H1 (cell line): ENCODE results near the gene AP2B1. TPM values are rescaled to one million over a fixed set of nuclear protein-coding genes. Genes with fewer than 3 reads are reported as not detected.

Experiments used
- CTCF ChIA-PET: fragments of 300-600 bp; sonication (Branson Sonifier 250); formaldehyde crosslinking; loops from one replicate; lab custom pipeline; 2021; ENCODE audit not compliant: partially characterized antibody; lab: Charles Lee
- POLR2A ChIA-PET: fragments of 300-600 bp; sonication (Branson Sonifier 250); formaldehyde crosslinking; loops from one replicate; lab custom pipeline; 2021; ENCODE audit warnings: inconsistent platforms; ENCODE audit not compliant: partially characterized antibody; lab: Charles Lee
- DNase-seq, 2 experiments: peaks; one replicate each; pipeline versions ENCODE4 v3.0.0 to v3.0.0-alpha.2; 2010 to 2022; ENCODE audit warnings: low spot score in 2 of 2, low read depth in 1 of 2, mixed read lengths in 1 of 2
- FAIRE-seq: peaks from 2 replicates; lab custom pipeline; 2011; peaks lifted over from hg19 to GRCh38; lab: Jason Lieb, UNC
- H2AFZ ChIP-seq: 2 replicates; pipeline ENCODE4 v1.8.1; 2012; ENCODE audit warnings: low read length, inconsistent platforms
- H2AK5ac ChIP-seq: 2 replicates; pipeline ENCODE4 v1.6.1; 2013; ENCODE audit warnings: low read depth, low read length
- H2BK120ac ChIP-seq: replicated peaks from 2 replicates; pipeline ENCODE3; 2013; ENCODE audit warnings: low read depth, low read length, inconsistent platforms
- H2BK12ac ChIP-seq: 2 replicates; pipeline ENCODE4 v1.6.1; 2013; ENCODE audit warnings: low read depth, low read length
- H2BK15ac ChIP-seq: 2 replicates; pipeline ENCODE4 v1.6.1; 2013; ENCODE audit warnings: low read length
- H2BK20ac ChIP-seq: 2 replicates; pipeline ENCODE4 v1.6.1; 2013; ENCODE audit warnings: low read length
- H2BK5ac ChIP-seq: 2 replicates; pipeline ENCODE4 v1.6.1; 2013; ENCODE audit warnings: low read depth, low read length
- H3K14ac ChIP-seq: 2 replicates; pipeline ENCODE4 v1.6.1; 2013; ENCODE audit warnings: inconsistent platforms; ENCODE audit not compliant: insufficient read length
- H3K18ac ChIP-seq: 2 replicates; pipeline ENCODE4 v1.6.1; 2013; ENCODE audit warnings: low read length; ENCODE audit errors: extremely low read depth
- H3K23ac ChIP-seq: 2 replicates; pipeline ENCODE4 v1.6.1; 2013; ENCODE audit warnings: inconsistent platforms; ENCODE audit not compliant: insufficient read length
- H3K23me2 ChIP-seq: 2 replicates; pipeline ENCODE4 v1.6.1; 2013; ENCODE audit warnings: low read depth, low read length
- H3K27ac ChIP-seq: 2 replicates; pipeline ENCODE4 v1.6.1; 2011; ENCODE audit warnings: low read depth, low read length, inconsistent platforms
- H3K27me3 ChIP-seq, 4 experiments: replicated peaks in 1 of 4; 1 replicate in 1 of 4; 2 replicates in 3 of 4; pipeline versions ENCODE4 v1.6.1 to v1.8.1; 2011 to 2013; ENCODE audit warnings: low read length in 3 of 4, mild to moderate bottlenecking in 3 of 4, inconsistent platforms in 2 of 4, mixed read lengths in 2 of 4, moderate library complexity in 1 of 4; ENCODE audit not compliant: control insufficient read depth in 3 of 4, insufficient read depth in 3 of 4; ENCODE audit errors: extremely low read depth in 1 of 4
- H3K36me3 ChIP-seq, 4 experiments: 2 replicates each; pipeline versions ENCODE4 v1.6.1 to v1.8.1; 2011 to 2013; ENCODE audit warnings: mild to moderate bottlenecking in 4 of 4, low read length in 3 of 4, moderate library complexity in 2 of 4, control low read depth in 1 of 4, inconsistent platforms in 1 of 4; ENCODE audit not compliant: insufficient read depth in 4 of 4, control insufficient read depth in 2 of 4
- H3K4ac ChIP-seq: replicated peaks from 2 replicates; pipeline ENCODE3; 2013; ENCODE audit warnings: low read length, low read depth, mixed read lengths, inconsistent platforms; ENCODE audit not compliant: insufficient read length
- H3K4me1 ChIP-seq, 4 experiments: replicated peaks in 1 of 4; 1 replicate in 1 of 4; 2 replicates in 3 of 4; pipeline versions ENCODE4 v1.6.1 to v1.8.1; 2011 to 2013; ENCODE audit warnings: low read length in 3 of 4, inconsistent platforms in 2 of 4, mixed read lengths in 1 of 4; ENCODE audit not compliant: insufficient read depth in 4 of 4, control insufficient read depth in 3 of 4
- H3K4me2 ChIP-seq, 2 experiments: 2 replicates each; pipeline versions ENCODE4 v1.6.1 to v1.8.1; 2011 to 2013; ENCODE audit warnings: low read depth in 2 of 2, low read length in 2 of 2, control low read depth in 1 of 2, inconsistent platforms in 1 of 2, mild to moderate bottlenecking in 1 of 2; ENCODE audit not compliant: insufficient read depth in 1 of 2
- H3K4me3 ChIP-seq, 4 experiments: fragments of 200-600, 300-600 bp in 1 of 4; sonication (generic), shearing (Covaris generic), sonication (Bioruptor Twin) in 1 of 4; 2 replicates each; pipeline versions ENCODE4 v1.5.1 to v1.8.1; 2011 to 2016; ENCODE audit warnings: low read length in 4 of 4, low read depth in 3 of 4, control low read depth in 2 of 4, inconsistent platforms in 2 of 4, mild to moderate bottlenecking in 2 of 4, mixed read lengths in 1 of 4, moderate library complexity in 1 of 4; ENCODE audit not compliant: insufficient read depth in 2 of 4; ENCODE audit errors: extremely low read depth in 1 of 4
- H3K56ac ChIP-seq: replicated peaks from 2 replicates; pipeline ENCODE3; 2013; ENCODE audit warnings: low read depth, mild to moderate bottlenecking, mixed read lengths, low read length, inconsistent platforms; ENCODE audit not compliant: insufficient read length
- H3K79me1 ChIP-seq: 2 replicates; pipeline ENCODE4 v1.6.1; 2013; ENCODE audit warnings: low read depth, low read length, control low read depth
- H3K79me2 ChIP-seq, 2 experiments: 2 replicates each; pipeline versions ENCODE4 v1.6.1 to v1.8.1; 2012 to 2013; ENCODE audit warnings: low read length in 2 of 2, mild to moderate bottlenecking in 2 of 2, inconsistent platforms in 1 of 2; ENCODE audit not compliant: insufficient read depth in 2 of 2, control insufficient read depth in 1 of 2
- H3K9ac ChIP-seq, 4 experiments: replicated peaks in 1 of 4; 1 replicate in 1 of 4; 2 replicates in 3 of 4; pipeline versions ENCODE4 v1.6.1 to v1.8.1; 2011 to 2013; ENCODE audit warnings: low read depth in 3 of 4, low read length in 3 of 4, control low read depth in 2 of 4, mild to moderate bottlenecking in 2 of 4, moderate library complexity in 2 of 4, inconsistent platforms in 1 of 4; ENCODE audit errors: extremely low read depth in 1 of 4
- H3K9me3 ChIP-seq, 2 experiments: 2 replicates each; pipeline versions ENCODE4 v1.6.1 to v1.8.1; 2012 to 2013; ENCODE audit warnings: mild to moderate bottlenecking in 2 of 2, moderate library complexity in 2 of 2, control low read depth in 1 of 2, inconsistent platforms in 1 of 2, low read depth in 1 of 2, low read length in 1 of 2, mixed read lengths in 1 of 2; ENCODE audit not compliant: insufficient read depth in 2 of 2
- H4K20me1 ChIP-seq, 2 experiments: replicated peaks in 1 of 2; 2 replicates each; pipeline versions ENCODE3 to v1.8.1; 2011 to 2013; ENCODE audit warnings: inconsistent platforms in 2 of 2, low read length in 2 of 2, mild to moderate bottlenecking in 1 of 2; ENCODE audit not compliant: insufficient read depth in 2 of 2, control insufficient read depth in 1 of 2
- H4K5ac ChIP-seq: 2 replicates; pipeline ENCODE4 v1.6.1; 2013; ENCODE audit warnings: low read length, low read depth, mixed read lengths, inconsistent platforms; ENCODE audit not compliant: insufficient read length
- H4K8ac ChIP-seq: 2 replicates; pipeline ENCODE4 v1.8.0; 2013; ENCODE audit warnings: mild to moderate bottlenecking, moderate library complexity, low read length, inconsistent platforms; ENCODE audit not compliant: insufficient read depth; ENCODE audit errors: extremely low read depth
- H4K91ac ChIP-seq: replicated peaks from 2 replicates; pipeline ENCODE3; 2013; ENCODE audit warnings: low read length, mixed read lengths, inconsistent platforms; ENCODE audit not compliant: insufficient read length
- ATF3 ChIP-seq: IDR thresholded peaks from 2 replicates; pipeline ENCODE4 v1.6.1; 2011; ENCODE audit warnings: low read depth, mild to moderate bottlenecking, low read length; ENCODE audit not compliant: insufficient read depth
- BACH1 ChIP-seq: IDR thresholded peaks from 2 replicates; pipeline ENCODE4 v1.6.1; 2012; ENCODE audit warnings: low read length, improper control_type of control experiment
- CBX5 ChIP-seq: fragments of 300-800, 300-1000 bp; sonication (generic); IDR thresholded peaks from 2 replicates; pipeline ENCODE4 v1.7.1; 2016; ENCODE audit warnings: antibody characterized with exemption, low read length, low read depth
- CBX8 ChIP-seq: fragments of 300-800, 300-1000 bp; sonication (generic); IDR thresholded peaks from 2 replicates; pipeline ENCODE4 v1.7.1; 2016; ENCODE audit warnings: low read depth, low read length, borderline replicate concordance
- HDAC2 ChIP-seq, 2 experiments: fragments of 300-600 bp in 1 of 2; sonication (generic) in 1 of 2; IDR thresholded peaks; 2 replicates each; pipeline ENCODE4 v1.6.1; 2011 to 2012; ENCODE audit warnings: low read depth in 2 of 2, low read length in 2 of 2, mild to moderate bottlenecking in 2 of 2, moderate library complexity in 2 of 2, borderline replicate concordance in 1 of 2, inconsistent platforms in 1 of 2
- JUND ChIP-seq: IDR thresholded peaks from 2 replicates; pipeline ENCODE4 v1.6.1; 2011; ENCODE audit warnings: mild to moderate bottlenecking, improper control_type of control experiment, low read length
- KDM4A ChIP-seq: IDR thresholded peaks from one replicate; pipeline ENCODE4 v1.7.1; 2012; ENCODE audit warnings: low read depth, mild to moderate bottlenecking, moderate library complexity, low read length, inconsistent platforms; ENCODE audit not compliant: severe bottlenecking
- POLR2A ChIP-seq, 2 experiments: IDR thresholded peaks; 1 replicate in 1 of 2; 2 replicates in 1 of 2; pipeline ENCODE4 v1.6.1; 2011; ENCODE audit warnings: low read depth in 2 of 2, low read length in 2 of 2, mild to moderate bottlenecking in 2 of 2; ENCODE audit errors: control extremely low read depth in 1 of 2
- POLR2AphosphoS5 ChIP-seq: IDR thresholded peaks from 2 replicates; pipeline ENCODE4 v1.6.1; 2011; ENCODE audit warnings: low read depth, low read length
- RBBP5 ChIP-seq: IDR thresholded peaks from 2 replicates; pipeline ENCODE4 v1.7.1; 2012; ENCODE audit warnings: low read depth, mild to moderate bottlenecking, inconsistent platforms, low read length, moderate library complexity, borderline replicate concordance
- SP1 ChIP-seq: IDR thresholded peaks from 2 replicates; pipeline ENCODE4 v1.6.1; 2011; ENCODE audit warnings: low read depth, low read length
- SP4 ChIP-seq: IDR thresholded peaks from 2 replicates; pipeline ENCODE4 v1.6.1; 2012; ENCODE audit warnings: low read length, inconsistent platforms
- TAF1 ChIP-seq: IDR thresholded peaks from 2 replicates; pipeline ENCODE4 v1.6.1; 2011; ENCODE audit warnings: mild to moderate bottlenecking, low read depth, low read length
- TEAD4 ChIP-seq: IDR thresholded peaks from 2 replicates; pipeline ENCODE4 v1.6.1; 2012; ENCODE audit warnings: low read depth, low read length, inconsistent platforms, mixed read lengths
- WGBS, 2 experiments: shearing (Covaris generic) in 1 of 2; methylation state at CpG; one replicate each; pipeline versions ENCODE4 v1.1.6 to v1.1.7; 2013 to 2015; ENCODE audit warnings: low lambda C conversion rate in 2 of 2, mixed read lengths in 2 of 2, inconsistent platforms in 1 of 2, low coverage in 1 of 2, missing lambda C conversion rate in 1 of 2; ENCODE audit not compliant: insufficient replicate concordance in 2 of 2, insufficient coverage in 1 of 2, insufficient read length in 1 of 2; ENCODE audit errors: extremely low coverage in 1 of 2, missing lambda C conversion rate in 1 of 2; 5-methylcytosine and 5-hydroxymethylcytosine counted together
- polyA plus RNA-seq, 7 experiments: library from polyadenylated mRNA; depleted of rRNA in 3 of 7; stranded (reverse) in 5 of 7; unstranded in 2 of 7; fragments of >200 nt in 5 of 7; fragments of 200-250 nt in 2 of 7; gene quantifications; 1 replicate in 5 of 7; 2 replicates in 1 of 7; 4 replicates in 1 of 7; pipeline versions ENCODE4 v1.2.1 to v1.2.3, GENCODE V29; 2011 to 2013; ENCODE audit warnings: missing spikeins in 2 of 7, mixed read lengths in 2 of 7
- total RNA-seq: library from RNA; stranded (reverse); fragmentation: NEBNext Ultra II Directional; extraction: Animal tissue kit (Norgen Biotek cat#: 25700); gene quantifications from 2 replicates; pipeline ENCODE4 v1.2.1, GENCODE V29; 2021

The AP2B1 gene
- total and polyA plus RNA-seq, 2 of the 8 experiments (the other 6 are each of a cell fraction or from before 2014, with no cell fraction given) = 95.5 to 199 TPM

- 92% methylated on average over 14 of the region's 15 CpGs; no CpG with 5 or more reads in 1 of the 2 experiments for WGBS, 2 experiments
- Histone ChIP-seq H2AK5ac (no peak overlapping the region), H3K56ac (no peak overlapping the region), H3K4me3 (no peak overlapping the region), H2BK20ac (no peak overlapping the region), H3K9me3 (peaks cover 1 to 3% of the 10 kb centered on the region in 2 experiments; a peak in 2 of 4 replicates), H2BK12ac (no peak overlapping the region), H3K79me2 (no peaks in the 10 kb centered on the region), H3K79me1 (no peaks in the 10 kb centered on the region), H4K20me1 (peaks cover 0 to 4% of the 10 kb centered on the region in 2 experiments), H2BK5ac (no peak overlapping the region), H3K23me2 (peaks cover 5% of the 10 kb centered on the region; the same call in 1 of the 2 replicates), H4K5ac (no peak overlapping the region), H3K23ac (no peak overlapping the region), H3K36me3 (peaks cover 0 to 2% (median 0%) of the 10 kb centered on the region in 4 experiments; a peak in 1 of 8 replicates), H2BK15ac (no peak overlapping the region), H3K27ac (no peak overlapping the region), H3K4me2 (no peak overlapping the region), H3K4me1 (peaks cover 0 to 8% (median 6%) of the 10 kb centered on the region in 4 experiments; a peak in 5 of 7 replicates), H4K91ac (no peak overlapping the region), H4K8ac (no peak overlapping the region), H2BK120ac (no peak overlapping the region), H2AFZ (no peak overlapping the region), H3K27me3 (peaks cover 4 to 34% (median 29%) of the 10 kb centered on the region in 4 experiments), H3K14ac (no peak overlapping the region), H3K9ac (no peak overlapping the region), H3K18ac (no peak overlapping the region), H3K4ac (no peak overlapping the region)
- ChIA-PET POLR2A (interaction anchor here (1.4 kb wide), 1 partner anchor 63 kb away, joined by 3 read pairs; the partner anchor contains the start of gene TAF15), CTCF (interaction anchor here (0.8 to 8.4 kb wide), 14 partner anchors 11 to 167 kb away, joined by 3 to 166 read pairs (median 3); partner anchors contain the start of genes PEX12 and RASL10B)
- FAIRE-seq (no peak), DNase-seq (no peak)
- no peak for TF ChIP-seq POLR2AphosphoS5
- no peak for TF ChIP-seq TEAD4
- TF ChIP-seq ATF3 = no peak
- no peak for TF ChIP-seq JUND
- TF ChIP-seq KDM4A = no peak
- TF ChIP-seq CBX5 = no peak
- no peak for TF ChIP-seq POLR2A (IDR thresholded peaks at IDR 0.05; ENCODE audit: control extremely low read depth in 1 of 2, low read depth in 2 of 2, low read length in 2 of 2)
- no peak for TF ChIP-seq RBBP5
- TF ChIP-seq SP1 = no peak
- no peak for TF ChIP-seq SP4
- no peak for TF ChIP-seq CBX8
- TF ChIP-seq TAF1 = no peak
- TF ChIP-seq HDAC2 (IDR thresholded peaks at IDR 0.05; ENCODE audit: borderline replicate concordance in 1 of 2, low read depth in 2 of 2, low read length in 2 of 2) = no peak
- TF ChIP-seq BACH1 = no peak
Measured at GRCh38 chr17:35745749-35746320, 158.7 kb downstream of the AP2B1 start.
